Uterus (tissue), 4 donors: ENCODE measurements around the gene JPT2. TPM values are rescaled to one million over a fixed set of nuclear protein-coding genes. Genes with fewer than 3 reads are reported as not detected.

Experiments
- DNase-seq, 2 donors: peaks; one replicate each; pipeline ENCODE4 v3.0.0-alpha.2; 2019 to 2020
- H3K27ac ChIP-seq, 2 donors: fragments of 200-600 bp; sonication (generic); 1 replicate in 1 of 2; 2 replicates in 1 of 2; pipeline ENCODE4 v1.5.1; 2016 to 2018
- H3K27me3 ChIP-seq, 2 donors: fragments of 200-600 bp; sonication (generic); one replicate each; pipeline ENCODE4 v1.5.1; 2018 to 2019; ENCODE audit warnings: control low read depth in 1 of 2
- H3K36me3 ChIP-seq, 2 donors: fragments of 200-600 bp; sonication (generic); one replicate each; pipeline ENCODE4 v1.5.1; 2019; ENCODE audit warnings: control low read depth in 1 of 2
- H3K4me1 ChIP-seq, 2 donors: fragments of 200-600 bp; sonication (generic); one replicate each; pipeline ENCODE4 v1.5.1; 2018 to 2019; ENCODE audit warnings: control low read depth in 1 of 2
- H3K4me3 ChIP-seq, 2 donors: fragments of 200-600 bp; sonication (generic); 1 replicate in 1 of 2; 2 replicates in 1 of 2; pipeline ENCODE4 v1.5.1; 2018 to 2019; ENCODE audit warnings: mild to moderate bottlenecking in 1 of 2
- H3K9me3 ChIP-seq, 2 donors: fragments of 200-600 bp; sonication (generic); one replicate each; pipeline ENCODE4 v1.5.1; 2019; ENCODE audit warnings: control low read depth in 1 of 2
- CTCF ChIP-seq, 4 experiments: fragments of 200-600 bp in 2 of 4; fragments of 450-650 bp in 2 of 4; sonication (generic) in 2 of 4; IDR thresholded peaks; one replicate each; pipeline ENCODE4 v1.5.1; 2016 to 2019; ENCODE audit warnings: antibody characterized with exemption in 4 of 4, mild to moderate bottlenecking in 2 of 4, moderate library complexity in 1 of 4
- POLR2A ChIP-seq, 2 donors: fragments of 450-650 bp; IDR thresholded peaks; one replicate each; pipeline ENCODE4 v1.6.1; 2016; ENCODE audit warnings: antibody characterized with exemption in 2 of 2, mild to moderate bottlenecking in 1 of 2, moderate library complexity in 1 of 2
- intact Hi-C: fragments of 100-400 bp; cut with DNase I; formaldehyde crosslinking; loops from one replicate; pipeline ENCODE4 v1.15.1; 2023; ENCODE audit warnings: low total_unique reads
- total RNA-seq, 4 donors: library from RNA; depleted of rRNA in 3 of 4; stranded (reverse); fragments of >200 nt in 3 of 4; gene quantifications; one replicate each; pipeline versions ENCODE4 v1.1.0 to v1.2.4, GENCODE V29; 2014 to 2023
- donor health status: DM: yes; HTN: yes; CAD: no.

Gene JPT2
- total RNA-seq, 4 donors from 2014 or later: 10.6 to 59.0 (median 39.6) TPM

GRCh38 chr16:1691276-1691675 is 13.2 kb downstream of the JPT2 start:
- TF ChIP-seq CTCF (IDR thresholded peaks at IDR 0.05) (no peak), POLR2A (IDR thresholded peaks at IDR 0.05) (no peak)
- H3K9me3 ChIP-seq: no peaks in the 10 kb centered on the region
- H3K4me3 ChIP-seq: no peak overlapping the region
- no peak for DNase-seq
- intact Hi-C loops: no loop called here
- H3K4me1 ChIP-seq: no peaks in the 10 kb centered on the region
- no peaks in the 10 kb centered on the region for H3K27me3 ChIP-seq
- H3K27ac ChIP-seq: no peak overlapping the region
- no peaks in the 10 kb centered on the region for H3K36me3 ChIP-seq

GRCh38 chr16:1691956-1692355 is 13.9 kb downstream of the JPT2 start:
- TF ChIP-seq CTCF (IDR thresholded peaks at IDR 0.05): no peak
- no peak for TF ChIP-seq POLR2A (IDR thresholded peaks at IDR 0.05)
- Histone ChIP-seq H3K27ac (no peak overlapping the region), H3K9me3 (no peaks in the 10 kb centered on the region), H3K4me1 (no peaks in the 10 kb centered on the region), H3K36me3 (no peaks in the 10 kb centered on the region), H3K27me3 (no peaks in the 10 kb centered on the region), H3K4me3 (no peak overlapping the region)
- DNase-seq: no peak
- intact Hi-C loops: no loop called here

GRCh38 chr16:1696863-1697262 is 18.8 kb downstream of the JPT2 start:
- Histone ChIP-seq H3K27ac (no peak overlapping the region), H3K4me3 (no peak overlapping the region), H3K9me3 (no peaks in the 10 kb centered on the region), H3K36me3 (no peaks in the 10 kb centered on the region), H3K27me3 (no peaks in the 10 kb centered on the region), H3K4me1 (no peaks in the 10 kb centered on the region)
- intact Hi-C loops: no loop called here
- no peak for DNase-seq
- TF ChIP-seq POLR2A (IDR thresholded peaks at IDR 0.05): no peak

- no peaks in the 10 kb centered on the region for H3K36me3 ChIP-seq
Measured at GRCh38 chr16:1698680-1699079, 20.6 kb downstream of the JPT2 start.

GRCh38 chr16:1700246-1700645 is 22.2 kb downstream of the JPT2 start:
- Histone ChIP-seq H3K27me3 (no peaks in the 10 kb centered on the region), H3K4me3 (no peak overlapping the region), H3K4me1 (no peaks in the 10 kb centered on the region), H3K36me3 (no peaks in the 10 kb centered on the region), H3K9me3 (no peaks in the 10 kb centered on the region), H3K27ac (no peak overlapping the region)
- DNase-seq: no peak
- intact Hi-C loops: no loop called here
- TF ChIP-seq CTCF (IDR thresholded peaks at IDR 0.05) (no peak), POLR2A (IDR thresholded peaks at IDR 0.05) (no peak)

More at GRCh38 chr16:1698680-1699079, 20.6 kb downstream of the JPT2 start:
- Histone ChIP-seq H3K4me3 (no peak overlapping the region), H3K27me3 (no peaks in the 10 kb centered on the region), H3K4me1 (no peaks in the 10 kb centered on the region), H3K27ac (no peak overlapping the region), H3K9me3 (no peaks in the 10 kb centered on the region)
- TF ChIP-seq POLR2A (IDR thresholded peaks at IDR 0.05) (no peak), CTCF (IDR thresholded peaks at IDR 0.05) (no peak)
- DNase-seq: no peak
- intact Hi-C loops: no loop called here
